Smooth muscle cell (in vitro differentiated cells): Measurements from ENCODE around the gene SHROOM4. TPM values are rescaled to one million over a fixed set of nuclear protein-coding genes. Genes with fewer than 3 reads are reported as not detected.
A peak's percentile ranks its signal among the peaks of the same experiment; 100 is the strongest.

Source experiments
- DNase-seq: peaks from one replicate; lab custom pipeline; 2025; ENCODE audit not compliant: unreplicated experiment; lab: John Stamatoyannopoulos, UW
- H2AFZ ChIP-seq: fragments of 200-600 bp; sonication (generic); 2 replicates; pipeline ENCODE4 v1.6.0; 2016; ENCODE audit warnings: antibody characterized with exemption, low read depth, mild to moderate bottlenecking
- H3F3A ChIP-seq: fragments of 200-600 bp; sonication (generic); 2 replicates; pipeline ENCODE4 v1.6.0; 2017; ENCODE audit warnings: antibody characterized with exemption, low read depth
- H3K27ac ChIP-seq: fragments of 200-600 bp; sonication (generic); 2 replicates; pipeline ENCODE4 v1.5.1; 2016; ENCODE audit warnings: low read depth, mild to moderate bottlenecking
- H3K27me3 ChIP-seq: fragments of 200-600 bp; sonication (generic); 2 replicates; pipeline ENCODE4 v1.6.1; 2016; ENCODE audit warnings: low read depth, mild to moderate bottlenecking
- H3K36me3 ChIP-seq: fragments of 200-600 bp; sonication (generic); 2 replicates; pipeline ENCODE4 v1.5.1; 2016; ENCODE audit warnings: low read depth
- H3K4me1 ChIP-seq: fragments of 200-600 bp; sonication (generic); 2 replicates; pipeline ENCODE4 v1.5.1; 2016; ENCODE audit warnings: low read depth
- H3K4me2 ChIP-seq: fragments of 200-600 bp; sonication (generic); 2 replicates; pipeline ENCODE4 v1.6.0; 2016; ENCODE audit warnings: mild to moderate bottlenecking
- H3K4me3 ChIP-seq: fragments of 200-600 bp; sonication (generic); 2 replicates; pipeline ENCODE4 v1.5.1; 2016; ENCODE audit warnings: mild to moderate bottlenecking
- H3K79me2 ChIP-seq: fragments of 200-600 bp; sonication (generic); 2 replicates; pipeline ENCODE4 v1.6.0; 2016; ENCODE audit warnings: low read depth, mild to moderate bottlenecking
- H3K9ac ChIP-seq: fragments of 200-600 bp; sonication (generic); 2 replicates; pipeline ENCODE4 v1.6.0; 2016; ENCODE audit warnings: low read depth
- H3K9me3 ChIP-seq: fragments of 200-600 bp; sonication (generic); replicated peaks from 2 replicates; pipeline ENCODE4 v1.5.1; 2016; ENCODE audit warnings: low read depth
- H4K20me1 ChIP-seq: fragments of 200-600 bp; sonication (generic); 2 replicates; pipeline ENCODE4 v1.6.0; 2016; ENCODE audit warnings: low read depth
- WGBS: methylation state at CpG from one replicate; pipeline ENCODE4 v1.1.7; 2016; ENCODE audit warnings: low lambda C conversion rate; 5-methylcytosine and 5-hydroxymethylcytosine counted together
- polyA plus RNA-seq: library from polyadenylated mRNA; unstranded; fragments of >200 nt; fragmentation: Nextera tagmentation; extraction: Ambion mirVana; gene quantifications from 2 replicates; pipeline ENCODE4 v1.2.1, GENCODE V29; 2016
- total RNA-seq: library from RNA; depleted of rRNA; stranded (reverse); fragments of >200 nt; gene quantifications from 2 replicates; pipeline ENCODE4 v1.2.3, GENCODE V29; 2014
- TF ChIP-seq, protein P1 (sequence below): fragments of 200-600 bp; sonication (generic); IDR thresholded peaks from 2 replicates; pipeline ENCODE4 v1.5.1; 2017; ENCODE audit warnings: borderline replicate concordance, mild to moderate bottlenecking, antibody characterized with exemption; ENCODE audit not compliant: insufficient read depth, poor library complexity, severe bottlenecking

Gene SHROOM4
- total and polyA plus RNA-seq, 2 experiments from 2014 or later = 1.1 to 7.9 TPM

GRCh38 chrX:50839730-50840129, 25.7 kb upstream of the SHROOM4 start:
- 76% methylated on average over 2 of the region's 2 CpGs for WGBS
- no peaks in the 10 kb centered on the region for H3K27me3 ChIP-seq

DNA sequence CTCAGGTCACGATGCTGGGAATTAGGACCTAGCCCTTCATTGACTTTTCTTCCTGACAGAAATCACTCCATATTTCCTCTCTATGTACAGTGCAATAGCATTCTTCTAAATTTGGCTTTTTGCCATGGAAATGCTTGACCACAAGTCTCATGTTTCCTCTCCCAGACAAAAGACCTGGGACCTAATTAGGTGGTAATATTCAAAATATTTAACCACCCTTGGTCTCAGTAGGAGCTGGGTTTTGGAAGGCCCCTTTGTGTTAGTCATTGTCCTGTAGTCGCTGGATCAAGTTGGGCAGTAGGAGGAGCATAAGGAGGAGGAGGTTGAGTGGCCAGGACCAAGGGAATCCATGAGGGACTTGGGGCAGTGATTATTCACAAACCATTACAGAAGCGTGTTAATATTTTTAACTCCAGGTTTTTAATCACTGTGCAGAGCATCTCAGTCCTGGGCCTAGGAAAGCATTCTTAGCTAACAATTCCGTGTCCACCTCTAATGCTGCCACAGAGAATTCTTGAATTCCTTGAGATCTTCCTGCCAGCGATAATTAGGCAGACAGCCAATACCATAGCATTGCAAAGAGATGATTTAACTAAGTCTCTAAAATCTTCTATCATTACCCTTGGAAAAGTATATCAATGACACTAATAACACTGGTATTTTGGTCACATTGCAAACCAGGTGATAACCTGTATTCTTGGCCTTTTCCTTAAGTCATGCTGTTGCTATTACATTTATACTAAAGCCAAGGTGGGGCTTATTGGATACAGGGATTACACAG, 25.0 kb upstream of the SHROOM4 start:
- TF ChIP-seq, protein P1, sequence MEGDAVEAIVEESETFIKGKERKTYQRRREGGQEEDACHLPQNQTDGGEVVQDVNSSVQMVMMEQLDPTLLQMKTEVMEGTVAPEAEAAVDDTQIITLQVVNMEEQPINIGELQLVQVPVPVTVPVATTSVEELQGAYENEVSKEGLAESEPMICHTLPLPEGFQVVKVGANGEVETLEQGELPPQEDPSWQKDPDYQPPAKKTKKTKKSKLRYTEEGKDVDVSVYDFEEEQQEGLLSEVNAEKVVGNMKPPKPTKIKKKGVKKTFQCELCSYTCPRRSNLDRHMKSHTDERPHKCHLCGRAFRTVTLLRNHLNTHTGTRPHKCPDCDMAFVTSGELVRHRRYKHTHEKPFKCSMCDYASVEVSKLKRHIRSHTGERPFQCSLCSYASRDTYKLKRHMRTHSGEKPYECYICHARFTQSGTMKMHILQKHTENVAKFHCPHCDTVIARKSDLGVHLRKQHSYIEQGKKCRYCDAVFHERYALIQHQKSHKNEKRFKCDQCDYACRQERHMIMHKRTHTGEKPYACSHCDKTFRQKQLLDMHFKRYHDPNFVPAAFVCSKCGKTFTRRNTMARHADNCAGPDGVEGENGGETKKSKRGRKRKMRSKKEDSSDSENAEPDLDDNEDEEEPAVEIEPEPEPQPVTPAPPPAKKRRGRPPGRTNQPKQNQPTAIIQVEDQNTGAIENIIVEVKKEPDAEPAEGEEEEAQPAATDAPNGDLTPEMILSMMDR = no peak
- 58% methylated on average over 5 of the region's 5 CpGs for WGBS

More at GRCh38 chrX:50839730-50840129, 25.7 kb upstream of the SHROOM4 start:
- Histone ChIP-seq H2AFZ (no peak overlapping the region), H3K4me3 (no peak overlapping the region), H3K9ac (no peak overlapping the region), H3K36me3 (no peaks in the 10 kb centered on the region), H3K4me2 (no peak overlapping the region), H3K27ac (no peak overlapping the region), H4K20me1 (no peaks in the 10 kb centered on the region), H3K4me1 (no peaks in the 10 kb centered on the region), H3K9me3 (no peaks in the 10 kb centered on the region), H3K79me2 (no peaks in the 10 kb centered on the region), H3F3A (no peaks in the 10 kb centered on the region)
- no peak for DNase-seq
- TF ChIP-seq, protein P1 = no peak

GRCh38 chrX:50827996-50828395, 14.0 kb upstream of the SHROOM4 start:
- DNase-seq = no peak
- Histone ChIP-seq H3K4me3 (no peak overlapping the region), H3K4me1 (no peaks in the 10 kb centered on the region), H3K27me3 (no peaks in the 10 kb centered on the region), H3F3A (no peaks in the 10 kb centered on the region), H3K9me3 (no peaks in the 10 kb centered on the region), H3K36me3 (no peaks in the 10 kb centered on the region), H3K27ac (peak overlapping the region; percentile 63), H2AFZ (no peak overlapping the region), H3K9ac (no peak overlapping the region), H4K20me1 (no peaks in the 10 kb centered on the region), H3K4me2 (no peak overlapping the region), H3K79me2 (no peaks in the 10 kb centered on the region)
- TF ChIP-seq, protein P1 = no peak
- 30% methylated on average over 1 of the region's 1 CpG for WGBS

More for the DNA sequence above, 25.0 kb upstream of the SHROOM4 start:
- Histone ChIP-seq H3F3A (no peaks in the 10 kb centered on the region), H3K4me1 (no peaks in the 10 kb centered on the region), H3K36me3 (no peaks in the 10 kb centered on the region), H3K79me2 (no peaks in the 10 kb centered on the region), H3K9me3 (no peaks in the 10 kb centered on the region), H3K27ac (no peak overlapping the region), H3K27me3 (no peaks in the 10 kb centered on the region), H3K4me3 (no peak overlapping the region), H3K9ac (no peak overlapping the region), H2AFZ (no peak overlapping the region), H3K4me2 (no peak overlapping the region), H4K20me1 (no peaks in the 10 kb centered on the region)
- no peak for DNase-seq

GRCh38 chrX:50825825-50826224, 11.8 kb upstream of the SHROOM4 start:
- no peak overlapping the region for H3K27ac ChIP-seq
- H3K4me3 ChIP-seq = no peak overlapping the region
- no peaks in the 10 kb centered on the region for H3K79me2 ChIP-seq
- H4K20me1 ChIP-seq = no peaks in the 10 kb centered on the region
- H2AFZ ChIP-seq = no peak overlapping the region
- H3K36me3 ChIP-seq = no peaks in the 10 kb centered on the region
- no peak overlapping the region for H3K9ac ChIP-seq
- no peak for DNase-seq
- H3F3A ChIP-seq = no peaks in the 10 kb centered on the region
- H3K4me1 ChIP-seq = no peaks in the 10 kb centered on the region
- H3K27me3 ChIP-seq = no peaks in the 10 kb centered on the region
- TF ChIP-seq, protein P1 = no peak
- no peaks in the 10 kb centered on the region for H3K9me3 ChIP-seq
- no peak overlapping the region for H3K4me2 ChIP-seq
- 85% methylated on average over 2 of the region's 2 CpGs for WGBS
